COLO668 (cell line): ENCODE results near the gene SEMA7A.

Source experiments
- DNase-seq: peaks from one replicate; lab custom pipeline; 2025; ENCODE audit not compliant: unreplicated experiment; lab: John Stamatoyannopoulos, UW

The SEMA7A gene

DNA sequence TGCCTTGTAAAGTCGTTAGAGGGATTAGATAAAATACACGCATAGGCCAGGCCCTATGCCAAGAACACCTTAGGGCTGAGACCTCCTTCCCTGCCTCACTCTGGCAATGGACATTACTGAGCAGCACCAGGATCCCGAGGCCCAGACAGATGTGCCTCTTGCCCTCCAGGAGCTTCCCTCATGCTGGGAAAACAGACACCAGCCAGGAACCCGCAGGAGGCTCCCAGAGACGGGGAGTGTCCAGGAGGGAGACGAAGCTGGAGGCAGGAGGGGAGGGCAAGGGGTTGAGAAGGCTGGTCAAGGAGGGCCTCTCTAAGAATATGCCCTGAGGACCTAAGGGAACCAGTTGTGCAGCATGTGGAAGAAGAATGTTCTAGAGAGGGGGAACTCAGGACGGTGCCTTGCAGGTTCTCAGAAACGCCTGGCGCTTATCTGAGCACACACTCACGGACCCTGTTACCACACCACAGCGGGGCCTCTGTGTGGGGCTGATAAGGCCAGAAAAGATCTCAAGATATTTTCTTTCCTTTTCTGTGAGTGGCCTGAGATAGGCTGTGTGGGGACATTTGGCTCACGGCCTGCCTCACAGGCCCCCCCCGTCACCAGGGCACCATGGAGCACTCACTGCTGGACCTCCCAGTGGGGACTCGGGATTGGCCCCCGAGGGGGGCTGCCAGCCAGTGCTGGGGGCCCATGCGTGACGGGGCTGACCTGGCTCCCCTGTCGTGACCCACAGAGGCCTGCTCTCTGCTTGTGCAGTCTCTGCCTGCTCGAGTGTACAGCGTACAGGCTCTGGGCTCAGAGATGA, 44.3 kb downstream of the SEMA7A start:
- DNase-seq: no peak

DNA sequence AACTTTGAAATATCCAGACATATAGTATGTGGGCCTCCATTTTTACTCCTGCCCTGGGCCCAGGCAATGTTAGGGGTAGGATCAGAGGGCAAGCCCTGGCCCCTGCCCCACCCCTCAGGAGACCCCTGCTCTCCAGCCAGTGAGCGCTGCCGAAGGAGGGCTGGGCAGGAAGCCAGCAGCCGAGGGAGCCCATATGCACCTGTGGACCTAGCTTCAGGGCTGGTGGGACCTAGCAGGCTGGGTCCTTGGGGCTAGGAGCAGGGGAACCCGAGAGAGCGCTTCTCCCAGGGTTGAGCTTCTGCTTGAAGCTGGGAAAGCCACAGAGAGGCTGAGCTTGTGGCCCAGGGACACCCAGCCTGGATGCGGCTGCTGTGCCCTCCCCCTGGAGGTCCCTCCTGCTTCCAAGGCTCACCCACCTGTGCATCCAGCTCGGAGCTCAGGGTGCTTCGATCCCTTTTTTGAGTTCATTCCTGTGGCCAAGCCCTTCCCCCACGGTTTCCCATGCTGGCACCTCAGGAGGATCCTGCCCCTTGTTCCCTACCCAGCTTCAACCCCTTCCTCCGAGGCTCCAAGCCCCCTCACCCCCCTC, 45.3 kb downstream of the SEMA7A start:
- no peak for DNase-seq

DNA sequence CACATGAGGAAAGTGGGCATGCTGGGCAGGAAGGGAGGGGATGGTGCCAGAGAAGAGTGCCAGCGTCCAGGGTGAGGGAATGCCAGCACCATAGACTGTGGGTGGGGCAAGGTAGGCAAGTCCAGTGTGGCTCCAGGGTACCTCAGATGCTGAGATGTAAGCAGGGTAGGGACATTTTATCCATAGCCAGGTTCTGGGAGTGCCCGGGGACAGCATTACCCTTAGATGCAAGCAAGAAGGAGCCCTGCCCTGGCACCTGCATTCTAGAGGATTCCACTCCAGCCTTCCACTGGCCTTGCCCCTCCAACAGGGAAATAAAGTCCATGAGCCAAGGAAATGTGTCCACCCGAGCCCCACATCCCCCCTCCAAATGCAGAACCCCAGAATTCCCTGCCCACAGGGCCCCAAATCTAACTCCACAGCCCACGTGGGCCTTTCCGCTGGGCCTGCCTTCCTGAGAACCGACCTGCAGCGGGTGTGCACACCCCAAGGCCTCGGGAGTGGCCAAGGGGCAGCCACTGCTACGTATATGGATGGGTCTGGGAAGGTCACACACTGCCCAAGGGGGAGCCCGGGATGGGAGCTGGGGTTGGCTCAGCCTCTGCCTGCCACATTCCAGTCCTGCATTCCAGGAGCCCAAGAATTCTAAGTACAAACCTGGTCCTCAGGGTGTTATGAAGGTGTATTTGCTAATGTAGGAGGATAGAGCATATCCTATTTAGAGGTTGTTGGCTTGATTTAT, 46.0 kb downstream of the SEMA7A start:
- DNase-seq: no peak

DNA sequence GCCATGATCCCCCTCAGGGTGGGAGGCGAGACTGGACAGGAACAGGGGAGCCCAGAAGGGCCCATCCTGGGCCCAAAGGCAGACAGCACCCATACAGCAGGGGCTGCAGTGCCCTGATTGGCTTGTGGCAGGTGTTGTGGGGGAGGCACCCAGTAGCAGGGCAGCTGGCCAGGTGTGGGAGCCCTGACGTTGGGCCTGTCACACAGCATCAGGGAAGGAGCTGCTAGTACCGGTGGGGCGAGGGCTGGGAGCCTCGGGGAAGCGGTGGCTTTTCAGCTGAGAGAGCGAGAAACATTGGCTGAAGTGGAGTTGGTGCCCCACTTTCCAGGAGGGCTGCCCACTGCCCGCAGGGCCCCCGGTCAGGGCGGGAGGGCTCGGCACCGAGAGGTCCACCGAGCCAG, 46.6 kb downstream of the SEMA7A start:
- DNase-seq: no peak

- DNase-seq: no peak
Measured at GRCh38 chr15:74386496-74387140, 47.1 kb downstream of the SEMA7A start.

DNA sequence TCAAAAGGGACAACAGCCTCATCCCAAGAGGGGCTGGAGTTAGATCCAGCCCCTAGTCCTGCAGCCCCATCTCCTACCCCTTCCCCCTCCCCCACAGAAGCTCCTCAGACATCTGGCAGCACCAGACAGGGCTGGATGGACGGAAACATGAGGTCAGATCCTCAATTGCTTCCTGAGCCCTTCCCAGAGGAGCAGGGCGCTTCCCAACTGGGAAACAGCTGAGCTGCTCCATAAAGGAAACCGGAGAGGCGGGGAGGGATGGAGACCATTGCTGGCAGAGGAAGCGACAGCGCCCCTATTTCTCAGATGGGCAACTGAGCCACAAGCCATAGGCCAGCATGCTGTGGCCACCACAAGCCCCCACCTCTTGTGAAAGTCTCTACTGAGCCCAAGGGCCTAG, 48.0 kb downstream of the SEMA7A start:
- no peak for DNase-seq

- no peak for DNase-seq
Measured at GRCh38 chr15:74384881-74385643, 48.7 kb downstream of the SEMA7A start.

- no peak for DNase-seq
Measured at GRCh38 chr15:74384566-74384880, 49.2 kb downstream of the SEMA7A start.

GRCh38 chr15:74383695-74384565, 49.8 kb downstream of the SEMA7A start:
- no peak for DNase-seq

DNA sequence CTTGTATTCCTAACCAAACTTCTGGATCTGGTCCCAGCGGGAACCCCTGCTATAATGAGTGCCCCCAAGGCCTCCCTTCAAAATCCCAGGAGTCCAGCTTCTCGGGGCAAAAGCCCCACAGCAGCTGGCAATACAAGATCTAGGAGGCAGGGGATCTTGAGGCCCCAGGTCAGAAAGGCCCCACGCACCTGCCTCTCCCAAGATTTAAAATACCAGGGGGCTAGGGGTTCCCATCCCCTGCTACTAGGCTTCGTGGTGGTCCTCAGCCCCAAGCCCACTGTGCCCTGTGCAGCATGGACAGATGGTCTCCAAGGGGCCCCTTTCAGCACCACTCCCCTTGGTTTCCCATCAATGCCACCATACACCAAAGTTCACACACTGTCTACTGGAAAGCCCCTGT, 50.5 kb downstream of the SEMA7A start:
- no peak for DNase-seq

DNA sequence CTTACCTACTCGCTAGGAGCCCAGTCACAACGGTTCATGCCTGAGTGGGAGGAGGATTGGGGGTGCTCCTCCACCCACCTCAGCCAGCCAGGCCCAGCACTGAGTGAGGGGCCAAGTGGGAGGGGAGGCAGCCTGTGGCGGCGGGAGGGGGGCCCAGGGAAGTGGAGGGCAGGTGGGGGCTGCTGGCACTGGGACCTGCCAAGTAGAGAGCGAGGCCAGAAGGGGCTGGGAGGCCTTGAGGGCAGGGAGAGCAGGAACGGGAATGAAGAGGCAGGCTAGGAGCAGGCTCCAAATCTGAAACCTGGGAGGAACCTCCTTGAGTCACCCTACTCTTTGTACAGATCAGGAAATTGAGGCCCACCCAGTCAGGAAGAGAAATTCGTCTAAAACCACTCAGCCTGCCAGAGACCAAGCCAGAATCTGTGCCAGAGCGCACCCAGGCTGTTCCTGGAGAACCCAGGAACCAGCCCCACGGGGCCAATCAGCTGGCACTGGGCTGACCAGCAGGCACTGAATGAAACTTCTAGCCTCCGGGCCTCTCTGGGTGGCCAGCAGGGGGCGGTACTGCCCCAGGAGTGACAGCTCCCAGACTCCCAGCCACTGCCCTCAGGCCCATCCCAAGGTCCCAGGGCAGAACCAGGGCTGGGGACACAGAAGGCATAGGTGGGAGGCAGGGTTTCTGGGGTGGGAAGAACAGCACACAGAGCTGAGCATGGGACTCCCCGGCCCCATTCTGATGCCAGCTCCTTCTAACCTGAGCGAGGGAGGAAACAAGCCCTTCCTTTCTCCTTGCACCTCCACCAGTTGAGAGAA, 51.5 kb downstream of the SEMA7A start:
- peak; percentile 78 for DNase-seq

GRCh38 chr15:74381481-74381880, 52.3 kb downstream of the SEMA7A start:
- no peak for DNase-seq

- no peak for DNase-seq
Measured at GRCh38 chr15:74381190-74381453, 52.6 kb downstream of the SEMA7A start.

DNA sequence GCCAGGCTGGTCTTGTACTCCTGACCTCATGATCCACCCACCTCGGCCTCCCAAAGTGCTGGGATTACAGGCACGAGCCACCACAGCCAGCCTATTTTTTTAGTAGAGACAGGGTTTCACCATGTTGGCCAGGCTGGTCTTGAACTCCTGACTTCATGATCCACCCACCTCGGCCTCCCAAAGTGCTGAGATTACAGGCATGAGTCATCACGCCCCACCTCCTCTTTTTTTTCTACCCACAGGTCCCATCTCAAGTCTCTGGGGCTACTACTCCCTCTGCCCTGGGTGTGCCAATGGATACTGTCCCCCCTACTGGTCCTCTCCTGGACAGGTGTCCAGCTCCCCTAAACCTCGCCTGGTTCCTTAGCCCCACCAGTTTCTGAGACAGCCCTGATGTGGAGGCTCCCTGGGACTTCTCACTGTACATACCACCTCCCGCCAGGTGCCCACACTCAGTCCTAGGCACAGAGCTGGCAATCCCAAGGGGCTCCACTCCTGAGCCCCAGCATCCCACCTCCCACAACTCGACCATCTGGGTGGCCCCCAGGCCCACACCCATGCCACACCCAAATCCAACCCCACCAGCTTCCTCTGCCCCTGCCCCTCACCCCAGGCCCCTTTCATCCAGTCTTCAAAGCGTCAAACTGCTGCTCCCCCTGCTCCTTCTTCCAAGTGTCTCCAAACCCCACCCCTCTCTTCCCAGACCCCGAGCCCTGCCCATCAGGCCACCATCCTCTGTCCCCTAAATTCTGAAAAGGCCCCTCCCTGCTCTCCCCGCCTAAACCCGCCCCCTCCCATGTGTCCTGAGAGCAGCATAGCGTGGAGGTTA, 53.2 kb downstream of the SEMA7A start:
- no peak for DNase-seq

DNA sequence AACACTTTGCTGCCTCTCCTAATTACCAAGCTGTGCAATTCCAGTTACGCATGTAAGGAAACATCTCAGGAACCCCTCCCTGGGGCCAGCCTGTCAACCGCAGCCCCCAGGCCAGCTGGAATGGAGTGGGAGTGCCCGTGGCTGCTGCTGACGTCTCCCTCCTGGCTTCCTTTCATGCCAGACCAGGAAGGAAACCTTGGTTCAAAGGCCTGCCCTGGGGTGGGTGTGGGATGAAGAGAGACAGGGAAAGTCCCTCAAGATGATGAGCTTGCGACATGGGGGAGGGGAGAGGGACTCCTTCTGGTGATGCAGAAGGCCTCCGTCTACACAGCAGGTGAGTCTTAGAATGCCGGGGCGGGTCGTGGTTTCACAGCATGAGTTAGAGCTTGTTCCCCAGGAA, 54.9 kb downstream of the SEMA7A start:
- DNase-seq: no peak

- DNase-seq: no peak
Measured at GRCh38 chr15:74377831-74378766, 55.7 kb downstream of the SEMA7A start.

- DNase-seq: no peak
Measured at GRCh38 chr15:74376825-74377581, 56.8 kb downstream of the SEMA7A start.
